RWPE1 (cell line): ENCODE results near the gene MSANTD4.
"Not testable (repeated sequence)": the region's sequence is repeated elsewhere in the genome, so short reads cannot be mapped to it uniquely, and the experiment has no call there.

Experiments used
- CTCF ChIA-PET: fragments of 350-600 bp; sonication (Branson Sonifier 250); formaldehyde crosslinking; extraction: SDS; loops from one replicate; lab custom pipeline; 2021; lab: Yijun Ruan, JAX
- POLR2A ChIA-PET: fragments of 400-600 bp; formaldehyde crosslinking; extraction: SDS; loops from one replicate; lab custom pipeline; 2020; ENCODE audit warnings: antibody characterized with exemption; ENCODE audit not compliant: low non-redundant PET; lab: Yijun Ruan, JAX
- DNase-seq: peaks from one replicate; pipeline ENCODE4 v3.0.0; 2012; ENCODE audit warnings: low spot score
- H3K27ac ChIP-seq: fragments of 450-650 bp; 2 replicates; pipeline ENCODE4 v1.5.1; 2017
- TF ChIP-seq, protein P1 (sequence below): fragments of 450-650 bp; conservative IDR thresholded peaks from 2 replicates; pipeline ENCODE4 v1.5.1; 2017; ENCODE audit warnings: low read depth, mild to moderate bottlenecking

MSANTD4 gene

DNA sequence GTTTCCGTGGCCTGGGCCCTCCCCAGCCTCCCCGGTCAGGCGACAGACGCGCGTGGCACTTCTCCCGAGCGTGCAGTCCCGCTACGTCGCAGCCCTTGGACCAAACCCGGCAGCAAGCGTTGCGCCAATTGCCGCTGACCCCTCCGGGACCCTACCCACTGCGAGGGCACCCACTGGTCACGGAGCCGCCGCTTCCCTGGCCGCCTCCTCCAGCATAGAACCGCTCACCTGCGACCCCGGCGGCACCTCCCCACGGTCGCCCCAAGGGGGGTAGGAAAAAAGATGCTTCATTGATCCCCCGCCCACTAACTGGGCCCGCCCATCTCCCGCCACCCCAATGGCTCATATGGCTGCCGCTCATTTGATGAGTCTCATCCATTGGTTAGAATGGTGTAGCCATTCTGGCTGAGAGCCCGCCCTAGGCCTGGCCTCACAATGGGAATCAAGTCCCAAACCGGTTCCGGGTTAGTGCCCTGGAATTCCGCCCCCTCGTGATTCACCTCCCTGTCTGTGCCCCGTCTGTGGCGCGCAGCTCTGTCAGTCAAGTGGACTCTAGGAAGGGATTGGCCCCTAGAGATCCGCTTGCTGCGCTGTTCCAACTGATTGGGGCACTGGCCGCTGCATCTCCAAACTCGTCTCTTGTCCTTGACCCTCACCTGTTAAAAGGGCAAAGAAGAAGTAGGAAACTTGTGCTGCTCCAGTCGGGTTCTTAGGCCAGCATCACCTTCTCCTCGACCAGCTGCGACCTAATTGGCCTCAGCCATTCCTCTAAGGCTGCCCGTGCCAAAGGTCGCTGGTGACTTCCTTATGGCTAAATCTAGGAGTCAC, at the start of gene MSANTD4:
MSANTD4 (minus strand) TSS at position 274 of the 828 bp plus-strand sequence. CDS start 11,323 bp downstream, outside the sequence.
- peak; percentile 99 for DNase-seq
- TF ChIP-seq, protein P1, sequence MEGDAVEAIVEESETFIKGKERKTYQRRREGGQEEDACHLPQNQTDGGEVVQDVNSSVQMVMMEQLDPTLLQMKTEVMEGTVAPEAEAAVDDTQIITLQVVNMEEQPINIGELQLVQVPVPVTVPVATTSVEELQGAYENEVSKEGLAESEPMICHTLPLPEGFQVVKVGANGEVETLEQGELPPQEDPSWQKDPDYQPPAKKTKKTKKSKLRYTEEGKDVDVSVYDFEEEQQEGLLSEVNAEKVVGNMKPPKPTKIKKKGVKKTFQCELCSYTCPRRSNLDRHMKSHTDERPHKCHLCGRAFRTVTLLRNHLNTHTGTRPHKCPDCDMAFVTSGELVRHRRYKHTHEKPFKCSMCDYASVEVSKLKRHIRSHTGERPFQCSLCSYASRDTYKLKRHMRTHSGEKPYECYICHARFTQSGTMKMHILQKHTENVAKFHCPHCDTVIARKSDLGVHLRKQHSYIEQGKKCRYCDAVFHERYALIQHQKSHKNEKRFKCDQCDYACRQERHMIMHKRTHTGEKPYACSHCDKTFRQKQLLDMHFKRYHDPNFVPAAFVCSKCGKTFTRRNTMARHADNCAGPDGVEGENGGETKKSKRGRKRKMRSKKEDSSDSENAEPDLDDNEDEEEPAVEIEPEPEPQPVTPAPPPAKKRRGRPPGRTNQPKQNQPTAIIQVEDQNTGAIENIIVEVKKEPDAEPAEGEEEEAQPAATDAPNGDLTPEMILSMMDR: no peak
- CTCF ChIA-PET: no interaction called here
- POLR2A ChIA-PET: no interaction called here
- peak within 1 kb of the TSS; percentile 74 for H3K27ac ChIP-seq

DNA sequence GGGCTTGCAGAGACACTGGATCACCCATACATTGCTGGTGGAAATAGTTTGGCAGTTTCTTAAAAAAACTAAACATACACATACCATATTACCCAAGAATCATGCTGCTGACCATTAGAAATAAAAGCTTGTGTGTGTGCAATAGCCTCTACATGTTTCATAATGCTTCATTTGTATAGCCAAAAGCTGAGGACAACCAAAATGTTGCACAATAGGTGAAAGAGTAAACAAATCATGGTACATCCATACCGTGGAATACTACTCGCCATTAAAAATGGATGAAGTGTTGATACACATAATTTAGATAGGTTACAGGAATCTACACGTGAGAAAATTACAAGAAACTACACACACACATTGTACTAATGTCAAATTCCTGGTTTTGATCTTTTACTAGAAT, 48.6 kb upstream of the MSANTD4 start:
- CTCF ChIA-PET: interaction anchor here (0.6 kb wide), 1 partner anchor 33 kb away, joined by 3 read pairs; no protein-coding TSS in a partner anchor
- POLR2A ChIA-PET: no interaction called here
- H3K27ac ChIP-seq: no peak overlapping the region
- TF ChIP-seq, protein P1: no peak
- no peak for DNase-seq

DNA sequence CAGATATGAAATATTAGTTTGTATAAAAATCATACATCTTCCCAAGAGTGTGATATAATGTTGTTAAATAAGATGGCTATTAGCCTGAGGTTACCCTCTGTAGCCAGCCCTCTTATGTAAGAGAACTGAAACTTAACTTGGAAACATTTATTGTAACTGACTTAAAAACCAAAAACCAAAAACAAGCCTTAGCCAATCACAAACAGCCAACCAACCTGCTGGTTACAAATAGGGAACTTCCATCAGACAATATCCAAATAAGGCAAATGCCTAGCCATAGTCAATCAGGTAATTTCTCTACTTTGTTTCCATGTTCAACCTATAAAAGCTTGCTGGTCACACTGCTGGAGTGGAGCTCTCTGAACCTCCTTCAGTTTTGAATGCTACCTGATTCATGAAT, 41.0 kb upstream of the MSANTD4 start:
- ChIA-PET POLR2A (no interaction called here), CTCF (interaction anchor here (0.5 kb wide), 1 partner anchor 1525 kb away, joined by 3 read pairs; no protein-coding TSS in a partner anchor)
- TF ChIP-seq, protein P1: no peak
- no peak for DNase-seq
- H3K27ac ChIP-seq: no peak overlapping the region

DNA sequence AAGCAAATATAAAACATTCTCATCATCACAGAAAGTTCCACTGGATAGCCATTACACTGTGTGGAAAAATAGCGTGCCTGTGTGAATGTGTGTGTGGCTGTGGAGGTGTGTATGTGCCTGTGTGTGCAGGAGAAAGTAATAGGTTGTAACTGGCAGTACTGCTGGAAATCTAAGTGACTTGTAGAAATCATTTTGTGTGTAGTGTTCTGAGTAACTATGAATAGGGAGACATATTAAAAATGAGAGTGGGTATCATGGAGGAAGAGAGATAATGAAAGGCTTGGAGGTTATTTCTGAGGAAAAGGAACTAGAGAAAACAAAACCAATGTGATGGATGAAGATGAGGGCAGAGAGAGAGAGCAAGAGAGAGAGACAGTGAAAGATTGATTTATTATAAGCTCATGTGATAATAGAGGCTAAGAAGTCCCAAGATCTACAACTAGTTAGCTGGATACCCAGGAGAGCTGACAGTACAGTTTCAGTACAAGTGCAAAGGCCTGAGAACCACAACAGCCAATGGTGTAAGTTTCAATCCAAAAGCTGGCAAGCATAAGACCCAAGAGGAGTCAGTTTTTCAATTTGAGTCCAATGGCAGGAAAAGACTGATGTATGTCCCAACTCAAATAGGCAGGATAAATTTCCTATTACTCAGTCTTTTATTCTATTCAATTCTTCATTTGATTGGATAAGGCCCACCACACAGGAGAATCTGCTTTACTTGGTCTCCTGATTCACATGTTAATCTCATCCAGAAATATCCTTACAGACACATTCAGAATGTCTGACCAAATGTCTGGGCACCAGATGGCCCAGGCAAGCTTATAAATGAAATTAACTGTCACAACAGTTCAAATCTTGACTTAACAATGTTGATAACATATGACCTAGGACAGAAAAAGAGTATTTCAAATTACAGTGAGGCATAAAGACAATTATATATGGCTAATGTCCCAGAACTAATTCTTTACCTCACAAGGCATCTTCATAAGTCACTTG, 40.2 kb upstream of the MSANTD4 start:
- CTCF ChIA-PET: no interaction called here
- TF ChIP-seq, protein P1: no peak
- no peak for DNase-seq
- POLR2A ChIA-PET: no interaction called here
- no peak overlapping the region for H3K27ac ChIP-seq

DNA sequence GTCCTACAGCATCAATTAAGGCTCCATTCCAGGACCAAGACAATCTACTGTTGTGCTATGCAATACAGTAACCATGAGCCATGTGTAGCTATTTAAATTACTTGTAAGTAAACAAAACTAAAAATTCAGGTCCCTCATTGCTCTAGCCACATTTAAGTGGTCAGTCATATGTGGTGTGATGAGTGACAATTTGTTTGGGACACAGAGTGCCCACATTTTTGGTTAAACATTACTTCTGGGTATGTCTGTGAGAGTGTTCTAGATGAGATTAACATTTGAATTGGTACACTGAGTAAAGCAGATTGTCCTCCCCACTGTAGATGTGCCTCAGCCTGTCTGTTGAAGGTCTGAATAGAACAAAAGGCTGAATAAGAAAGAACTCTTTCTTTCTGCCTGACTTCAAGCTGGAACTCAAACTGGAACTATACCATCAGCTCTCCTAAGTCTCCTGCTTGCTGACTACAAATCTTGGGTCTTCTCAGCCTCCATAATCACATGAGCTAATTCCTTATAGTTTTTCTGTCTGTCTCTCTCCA, 39.3 kb upstream of the MSANTD4 start:
- DNase-seq: no peak
- TF ChIP-seq, protein P1: no peak
- CTCF ChIA-PET: no interaction called here
- POLR2A ChIA-PET: no interaction called here
- no peak overlapping the region for H3K27ac ChIP-seq

DNA sequence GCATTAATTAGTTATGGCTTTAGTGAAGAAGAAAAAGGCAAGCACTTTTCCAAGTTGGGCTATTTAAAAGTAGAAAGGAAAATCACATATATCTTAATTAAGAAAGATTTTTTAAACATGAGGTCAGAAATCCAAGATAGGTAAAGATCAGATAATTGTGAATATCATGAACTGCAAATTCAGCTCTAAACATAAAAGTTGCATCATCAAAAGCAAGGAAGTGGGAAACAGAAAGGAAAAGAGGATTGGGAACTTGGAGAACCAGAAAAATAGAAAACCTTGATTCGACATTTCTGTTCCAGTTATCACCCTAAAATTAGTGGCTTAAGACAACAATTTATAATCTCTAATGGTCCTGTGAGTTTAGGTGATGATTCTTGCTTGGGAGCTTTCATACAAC, 37.6 kb upstream of the MSANTD4 start:
- CTCF ChIA-PET: interaction anchor here (0.6 to 0.7 kb wide), 2 partner anchors 28 to 50 kb away, joined by 3 to 4 read pairs; no protein-coding TSS in a partner anchor
- TF ChIP-seq, protein P1: no peak
- H3K27ac ChIP-seq: no peak overlapping the region
- POLR2A ChIA-PET: no interaction called here
- no peak for DNase-seq

DNA sequence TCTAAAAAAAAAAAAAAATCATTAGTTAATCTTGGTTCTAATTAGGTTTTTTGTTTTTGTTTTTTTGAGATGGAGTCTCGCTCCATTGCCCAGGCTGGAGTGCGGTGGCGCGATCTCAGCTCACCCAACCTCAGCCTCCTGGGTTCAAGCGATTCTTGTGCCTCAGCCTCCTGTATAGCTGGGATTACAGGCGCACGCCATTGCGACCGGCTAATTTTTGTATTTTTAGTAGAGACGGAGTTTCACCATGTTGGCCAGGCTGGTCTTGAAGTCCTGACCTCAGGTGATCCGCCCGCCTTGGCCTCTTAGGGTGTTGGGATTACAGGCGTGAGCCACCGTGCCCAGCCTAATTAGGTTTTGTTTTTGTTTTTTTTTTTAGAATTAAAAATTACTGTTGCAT, 36.3 kb upstream of the MSANTD4 start:
- DNase-seq, POLR2A ChIA-PET, H3K27ac ChIP-seq, CTCF ChIA-PET: not testable (repeated sequence)
